HG02885 (cell line): ENCODE results near the gene BRIP1.
"Not testable (repeated sequence)": the region's sequence is repeated elsewhere in the genome, so short reads cannot be mapped to it uniquely, and the experiment has no call there.

Source experiments
- ATAC-seq: cut with Tn5 transposase; IDR thresholded peaks from one replicate; pipeline ENCODE4 v1.9.1; 2021; ENCODE audit warnings: mild to moderate bottlenecking; ENCODE audit not compliant: unreplicated experiment, poor library complexity

The BRIP1 gene

GRCh38 chr17:61868074-61868473 lies 4.7 kb upstream of the BRIP1 start:
- ATAC-seq = no peak

GRCh38 chr17:61867033-61867432 lies 3.7 kb upstream of the BRIP1 start:
- ATAC-seq = no peak

GRCh38 chr17:61863801-61864126 lies 436 bp upstream of the BRIP1 start:
- ATAC-seq = no peak

- no peak for ATAC-seq
These were observed 1.2 kb downstream of the BRIP1 start for GRCh38 chr17:61862105-61862574.

- ATAC-seq = not testable (repeated sequence)
These were observed 2.9 kb downstream of the BRIP1 start for GRCh38 chr17:61860397-61860796.

GRCh38 chr17:61856035-61856434 lies 7.3 kb downstream of the BRIP1 start:
- ATAC-seq = no peak

- ATAC-seq = no peak
These were observed 10.5 kb downstream of the BRIP1 start for GRCh38 chr17:61852857-61853256.

- ATAC-seq = no peak
These were observed 13.7 kb downstream of the BRIP1 start for GRCh38 chr17:61849674-61850073.

GRCh38 chr17:61848896-61849295 lies 14.4 kb downstream of the BRIP1 start:
- no peak for ATAC-seq

- no peak for ATAC-seq
These were observed 15.1 kb downstream of the BRIP1 start for GRCh38 chr17:61848247-61848646.

- ATAC-seq = no peak
These were observed 15.7 kb downstream of the BRIP1 start for GRCh38 chr17:61847659-61848058.

GRCh38 chr17:61846761-61847375 lies 16.5 kb downstream of the BRIP1 start:
- ATAC-seq = no peak

GRCh38 chr17:61846088-61846487 lies 17.2 kb downstream of the BRIP1 start:
- no peak for ATAC-seq

- ATAC-seq = no peak
These were observed 19.9 kb downstream of the BRIP1 start for GRCh38 chr17:61843435-61843834.

- ATAC-seq = no peak
These were observed 20.4 kb downstream of the BRIP1 start for GRCh38 chr17:61842899-61843298.

GRCh38 chr17:61839300-61839786 lies 24.0 kb downstream of the BRIP1 start:
- no peak for ATAC-seq

- ATAC-seq = peak; percentile 51
These were observed 25.9 kb downstream of the BRIP1 start for GRCh38 chr17:61837175-61838051.

GRCh38 chr17:61836266-61837174 lies 26.8 kb downstream of the BRIP1 start:
- ATAC-seq = no peak

GRCh38 chr17:61835606-61836005 lies 27.7 kb downstream of the BRIP1 start:
- ATAC-seq = no peak

- no peak for ATAC-seq
These were observed 28.7 kb downstream of the BRIP1 start for GRCh38 chr17:61834610-61835009.
